WTC11 (cell line): ENCODE results near the gene EDAR.

Experiments used
- KAT7 ChIP-seq: sonication (generic); formaldehyde crosslinking; IDR thresholded peaks from 2 replicates; pipeline ENCODE4 v1.8.1; 2023; ENCODE audit warnings: missing genetic modification reagents, mild to moderate bottlenecking, borderline replicate concordance
- MLX ChIP-seq: sonication (generic); formaldehyde crosslinking; IDR thresholded peaks from 2 replicates; pipeline ENCODE4 v1.8.1; 2023; ENCODE audit warnings: mild to moderate bottlenecking, missing genetic modification reagents, moderate library complexity
- TF ChIP-seq, protein P1 (sequence below): fragments of 200-600 bp; IDR thresholded peaks from 2 replicates; pipeline ENCODE4 v1.8.0; 2022; ENCODE audit warnings: antibody characterized with exemption
- TF ChIP-seq, protein P2 (sequence below): sonication (generic); formaldehyde crosslinking; IDR thresholded peaks from 2 replicates; pipeline ENCODE4 v1.8.0; 2022; ENCODE audit warnings: mild to moderate bottlenecking, missing genetic modification reagents

GRCh38 chr2:108866041-108866440 lies 123.0 kb downstream of the EDAR start:
- TF ChIP-seq, protein P1, sequence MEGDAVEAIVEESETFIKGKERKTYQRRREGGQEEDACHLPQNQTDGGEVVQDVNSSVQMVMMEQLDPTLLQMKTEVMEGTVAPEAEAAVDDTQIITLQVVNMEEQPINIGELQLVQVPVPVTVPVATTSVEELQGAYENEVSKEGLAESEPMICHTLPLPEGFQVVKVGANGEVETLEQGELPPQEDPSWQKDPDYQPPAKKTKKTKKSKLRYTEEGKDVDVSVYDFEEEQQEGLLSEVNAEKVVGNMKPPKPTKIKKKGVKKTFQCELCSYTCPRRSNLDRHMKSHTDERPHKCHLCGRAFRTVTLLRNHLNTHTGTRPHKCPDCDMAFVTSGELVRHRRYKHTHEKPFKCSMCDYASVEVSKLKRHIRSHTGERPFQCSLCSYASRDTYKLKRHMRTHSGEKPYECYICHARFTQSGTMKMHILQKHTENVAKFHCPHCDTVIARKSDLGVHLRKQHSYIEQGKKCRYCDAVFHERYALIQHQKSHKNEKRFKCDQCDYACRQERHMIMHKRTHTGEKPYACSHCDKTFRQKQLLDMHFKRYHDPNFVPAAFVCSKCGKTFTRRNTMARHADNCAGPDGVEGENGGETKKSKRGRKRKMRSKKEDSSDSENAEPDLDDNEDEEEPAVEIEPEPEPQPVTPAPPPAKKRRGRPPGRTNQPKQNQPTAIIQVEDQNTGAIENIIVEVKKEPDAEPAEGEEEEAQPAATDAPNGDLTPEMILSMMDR = no peak
- TF ChIP-seq KAT7 (CRISPR knock-in tag) = no peak
- no peak for TF ChIP-seq MLX (CRISPR knock-in tag)
- TF ChIP-seq, protein P2, sequence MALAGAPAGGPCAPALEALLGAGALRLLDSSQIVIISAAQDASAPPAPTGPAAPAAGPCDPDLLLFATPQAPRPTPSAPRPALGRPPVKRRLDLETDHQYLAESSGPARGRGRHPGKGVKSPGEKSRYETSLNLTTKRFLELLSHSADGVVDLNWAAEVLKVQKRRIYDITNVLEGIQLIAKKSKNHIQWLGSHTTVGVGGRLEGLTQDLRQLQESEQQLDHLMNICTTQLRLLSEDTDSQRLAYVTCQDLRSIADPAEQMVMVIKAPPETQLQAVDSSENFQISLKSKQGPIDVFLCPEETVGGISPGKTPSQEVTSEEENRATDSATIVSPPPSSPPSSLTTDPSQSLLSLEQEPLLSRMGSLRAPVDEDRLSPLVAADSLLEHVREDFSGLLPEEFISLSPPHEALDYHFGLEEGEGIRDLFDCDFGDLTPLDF (CRISPR knock-in tag) = no peak
